A549 (cell line): ENCODE data around the gene PZP.
"Not testable (repeated sequence)": the region's sequence is repeated elsewhere in the genome, so short reads cannot be mapped to it uniquely, and the experiment has no call there.

Experiments
- CTCF ChIP-seq: fragments of >200 bp; sonication (Bioruptor Twin); formaldehyde crosslinking; IDR thresholded peaks from 3 replicates; pipeline ENCODE4 v1.5.1; 2016
- EP300 ChIP-seq, 2 experiments: fragments of >200 bp; sonication (Bioruptor Twin); formaldehyde crosslinking; IDR thresholded peaks; 2 replicates in 1 of 2; 3 replicates in 1 of 2; pipeline ENCODE4 v1.6.1; 2016 to 2017
- NFE2L2 ChIP-seq: fragments of 150-350 bp; conservative IDR thresholded peaks from 2 replicates; pipeline ENCODE4 v1.6.1; 2014; ENCODE audit warnings: low read length
- NR3C1 ChIP-seq: fragments of >200 bp; sonication (Bioruptor Twin); formaldehyde crosslinking; IDR thresholded peaks from 3 replicates; pipeline ENCODE4 v1.6.1; 2017
- PHF8 ChIP-seq: fragments of 200-600 bp; sonication (generic); IDR thresholded peaks from 2 replicates; pipeline ENCODE4 v1.6.1; 2016; ENCODE audit warnings: low read depth, mild to moderate bottlenecking, antibody characterized with exemption, moderate library complexity, borderline replicate concordance
- POLR2A ChIP-seq: IDR thresholded peaks from 2 replicates; pipeline ENCODE4 v1.6.1; 2012; ENCODE audit warnings: mild to moderate bottlenecking, low read length
- RAD21 ChIP-seq, 2 experiments: fragments of >200 bp in 1 of 2; sonication (Bioruptor Twin) in 1 of 2; formaldehyde crosslinking in 1 of 2; IDR thresholded peaks in 1 of 2; conservative IDR thresholded peaks in 1 of 2; 2 replicates in 1 of 2; 3 replicates in 1 of 2; pipeline ENCODE4 v1.6.1; 2012 to 2018; ENCODE audit warnings: inconsistent platforms in 1 of 2
- RFX5 ChIP-seq: fragments of 450-650 bp; IDR thresholded peaks from 2 replicates; pipeline ENCODE4 v1.7.1; 2014; ENCODE audit warnings: antibody characterized with exemption, mild to moderate bottlenecking, moderate library complexity
- SMC3 ChIP-seq: fragments of >200 bp; sonication (Bioruptor Twin); formaldehyde crosslinking; IDR thresholded peaks from 3 replicates; pipeline ENCODE4 v1.6.1; 2018; ENCODE audit warnings: inconsistent platforms
- TF ChIP-seq, protein P1 (sequence below): fragments of 200-600 bp; sonication (generic); IDR thresholded peaks from 2 replicates; pipeline ENCODE4 v1.6.1; 2016; ENCODE audit warnings: antibody characterized with exemption, mild to moderate bottlenecking, moderate library complexity

DNA sequence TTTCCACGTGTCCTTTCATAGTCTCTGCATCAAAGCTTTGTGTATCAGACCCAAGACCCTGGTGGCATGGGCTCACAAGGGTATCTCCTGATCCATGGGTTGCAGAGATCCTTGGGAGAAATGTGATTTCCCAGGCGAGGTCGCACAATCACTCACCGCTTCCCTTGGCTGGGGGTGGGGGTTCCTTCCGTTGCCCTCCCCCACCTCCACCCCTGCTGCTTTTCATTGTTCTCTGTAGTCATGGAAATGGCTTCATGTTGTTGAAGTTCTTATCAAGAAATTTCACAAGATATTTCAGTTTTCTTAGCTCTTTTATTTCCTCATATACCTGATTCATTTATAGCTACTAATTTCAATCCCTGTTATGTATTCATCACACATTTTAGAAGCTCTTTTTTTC is 40.9 kb downstream of the PZP start:
- not testable (repeated sequence) for TF ChIP-seq RAD21 (conservative IDR thresholded peaks at IDR 0.05 in 1 of 2, IDR thresholded peaks at IDR 0.05 in 1 of 2); CTCF; SMC3; NFE2L2; NR3C1; RFX5; PHF8; EP300 (IDR thresholded peaks at IDR 0.05); POLR2A
- TF ChIP-seq, protein P1, sequence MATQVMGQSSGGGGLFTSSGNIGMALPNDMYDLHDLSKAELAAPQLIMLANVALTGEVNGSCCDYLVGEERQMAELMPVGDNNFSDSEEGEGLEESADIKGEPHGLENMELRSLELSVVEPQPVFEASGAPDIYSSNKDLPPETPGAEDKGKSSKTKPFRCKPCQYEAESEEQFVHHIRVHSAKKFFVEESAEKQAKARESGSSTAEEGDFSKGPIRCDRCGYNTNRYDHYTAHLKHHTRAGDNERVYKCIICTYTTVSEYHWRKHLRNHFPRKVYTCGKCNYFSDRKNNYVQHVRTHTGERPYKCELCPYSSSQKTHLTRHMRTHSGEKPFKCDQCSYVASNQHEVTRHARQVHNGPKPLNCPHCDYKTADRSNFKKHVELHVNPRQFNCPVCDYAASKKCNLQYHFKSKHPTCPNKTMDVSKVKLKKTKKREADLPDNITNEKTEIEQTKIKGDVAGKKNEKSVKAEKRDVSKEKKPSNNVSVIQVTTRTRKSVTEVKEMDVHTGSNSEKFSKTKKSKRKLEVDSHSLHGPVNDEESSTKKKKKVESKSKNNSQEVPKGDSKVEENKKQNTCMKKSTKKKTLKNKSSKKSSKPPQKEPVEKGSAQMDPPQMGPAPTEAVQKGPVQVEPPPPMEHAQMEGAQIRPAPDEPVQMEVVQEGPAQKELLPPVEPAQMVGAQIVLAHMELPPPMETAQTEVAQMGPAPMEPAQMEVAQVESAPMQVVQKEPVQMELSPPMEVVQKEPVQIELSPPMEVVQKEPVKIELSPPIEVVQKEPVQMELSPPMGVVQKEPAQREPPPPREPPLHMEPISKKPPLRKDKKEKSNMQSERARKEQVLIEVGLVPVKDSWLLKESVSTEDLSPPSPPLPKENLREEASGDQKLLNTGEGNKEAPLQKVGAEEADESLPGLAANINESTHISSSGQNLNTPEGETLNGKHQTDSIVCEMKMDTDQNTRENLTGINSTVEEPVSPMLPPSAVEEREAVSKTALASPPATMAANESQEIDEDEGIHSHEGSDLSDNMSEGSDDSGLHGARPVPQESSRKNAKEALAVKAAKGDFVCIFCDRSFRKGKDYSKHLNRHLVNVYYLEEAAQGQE = not testable (repeated sequence)
